GM12875 (cell line): Measurements from ENCODE around the gene CAT.

ENCODE experiments used
- H3K4me3 ChIP-seq: one replicate; pipeline ENCODE4 v1.5.1; 2011; ENCODE audit warnings: low read depth, low read length, control low read depth
- CTCF ChIP-seq: IDR thresholded peaks from 2 replicates; pipeline ENCODE4 v1.5.1; 2011; ENCODE audit warnings: low read depth, mild to moderate bottlenecking, control low read depth, inconsistent platforms, low read length, moderate library complexity, borderline replicate concordance; ENCODE audit not compliant: insufficient read depth

Gene CAT

GRCh38 chr11:34446386-34446785, 7.7 kb downstream of the CAT start:
- no peak overlapping the region for H3K4me3 ChIP-seq

GRCh38 chr11:34447044-34447443, 8.3 kb downstream of the CAT start:
- TF ChIP-seq CTCF, result no peak
- H3K4me3 ChIP-seq, result no peak overlapping the region

More at GRCh38 chr11:34446386-34446785, 7.7 kb downstream of the CAT start:
- no peak for TF ChIP-seq CTCF

- TF ChIP-seq CTCF, result no peak
- no peak overlapping the region for H3K4me3 ChIP-seq
These were observed 9.7 kb downstream of the CAT start for GRCh38 chr11:34448223-34448994.

DNA sequence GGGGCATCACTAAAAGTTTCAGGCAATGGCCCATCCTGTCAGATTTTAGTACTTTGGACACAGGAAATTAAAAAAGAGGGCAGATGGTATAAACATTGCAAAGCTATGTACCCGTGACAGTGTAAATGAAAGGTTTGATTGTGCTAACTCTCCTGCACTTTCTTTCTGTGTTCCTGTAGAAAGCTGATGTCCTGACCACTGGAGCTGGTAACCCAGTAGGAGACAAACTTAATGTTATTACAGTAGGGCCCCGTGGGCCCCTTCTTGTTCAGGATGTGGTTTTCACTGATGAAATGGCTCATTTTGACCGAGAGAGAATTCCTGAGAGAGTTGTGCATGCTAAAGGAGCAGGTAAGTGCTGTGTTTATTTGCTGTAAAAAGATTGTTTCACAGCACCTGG, 10.3 kb downstream of the CAT start:
- TF ChIP-seq CTCF, result no peak
- H3K4me3 ChIP-seq, result no peak overlapping the region

- H3K4me3 ChIP-seq, result no peak overlapping the region
- TF ChIP-seq CTCF, result no peak
These were observed 12.3 kb downstream of the CAT start for GRCh38 chr11:34451053-34451452.

- H3K4me3 ChIP-seq, result no peak overlapping the region
- no peak for TF ChIP-seq CTCF
These were observed 15.7 kb downstream of the CAT start for GRCh38 chr11:34454308-34455032.

DNA sequence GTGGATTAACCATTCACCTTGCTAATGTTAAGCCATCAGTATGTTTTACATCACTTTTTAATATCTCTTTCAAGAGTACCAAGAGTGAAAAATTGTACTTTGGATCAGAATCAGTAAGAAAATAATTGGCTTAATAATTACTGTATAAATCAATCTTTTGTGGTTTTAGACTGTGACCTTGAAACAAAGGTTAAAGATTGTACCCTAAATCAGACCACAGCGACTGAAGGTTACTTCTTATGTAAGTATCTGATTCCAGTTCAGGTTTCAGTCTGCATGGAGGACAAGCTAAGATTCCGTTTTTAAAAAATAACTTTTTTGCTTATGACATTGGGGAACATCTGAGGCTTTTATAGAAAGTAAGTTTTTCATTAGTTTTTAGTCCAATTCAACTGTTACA, 18.9 kb downstream of the CAT start:
- TF ChIP-seq CTCF, result no peak
- H3K4me3 ChIP-seq, result no peak overlapping the region
